ENCODE data around the gene NHLH1. TPM values are rescaled to one million over a fixed set of nuclear protein-coding genes. Genes with fewer than 3 reads are reported as not detected.

Gene NHLH1
- total and polyA plus RNA-seq, 4 donors: 0.08 TPM; not detected in 3

- no peak for TF ChIP-seq SP1 (IDR thresholded peaks at IDR 0.05)
- no peak for TF ChIP-seq EGR1 (IDR thresholded peaks at IDR 0.05; ENCODE audit: low read depth in 2 of 2)
- H3K36me3 ChIP-seq (ENCODE audit: control insufficient read depth in 4 of 4, insufficient read depth in 3 of 4, low read depth in 1 of 4, low read length in 3 of 4): no peaks in the 10 kb centered on the region
- peak; percentile 17 for DNase-seq (ENCODE audit: low spot score)
These were observed 54.3 kb downstream of the NHLH1 start for GRCh38 chr1:160420881-160421842.

GRCh38 chr1:160421881-160422280 lies 55.0 kb downstream of the NHLH1 start:
- Histone ChIP-seq H3K9ac (ENCODE audit: low read depth in 1 of 2, low read length in 2 of 2) (no peak overlapping the region), H3K4me1 (ENCODE audit: control insufficient read depth in 4 of 4, insufficient read depth in 4 of 4, low read length in 3 of 4) (no peaks in the 10 kb centered on the region), H3K27me3 (ENCODE audit: control insufficient read depth in 4 of 4, insufficient read depth in 4 of 4, low read length in 3 of 4) (peaks cover 0 to 2% (median 0%) of the 10 kb centered on the region in 4 donors), H3K27ac (ENCODE audit: low read depth in 1 of 2, low read length in 2 of 2) (no peak overlapping the region), H3K4me3 (ENCODE audit: low read depth in 1 of 3, low read length in 3 of 3) (no peak overlapping the region), H3K9me3 (ENCODE audit: control insufficient read depth in 4 of 4, low read length in 3 of 4) (no peaks in the 10 kb centered on the region), H3K36me3 (ENCODE audit: control insufficient read depth in 4 of 4, insufficient read depth in 3 of 4, low read depth in 1 of 4, low read length in 3 of 4) (no peaks in the 10 kb centered on the region)
- TF ChIP-seq NR2F2 (IDR thresholded peaks at IDR 0.05): no peak
- TF ChIP-seq ZBTB33 (IDR thresholded peaks at IDR 0.05): no peak
- TF ChIP-seq SP1 (IDR thresholded peaks at IDR 0.05): no peak
- no peak for TF ChIP-seq YY1 (IDR thresholded peaks at IDR 0.05)
- TF ChIP-seq JUND (IDR thresholded peaks at IDR 0.05): no peak
- TF ChIP-seq EGR1 (IDR thresholded peaks at IDR 0.05; ENCODE audit: low read depth in 2 of 2): no peak
- no peak for TF ChIP-seq REST (IDR thresholded peaks at IDR 0.05)
- TF ChIP-seq TAF1 (conservative IDR thresholded peaks at IDR 0.05): no peak
- TF ChIP-seq MAX (IDR thresholded peaks at IDR 0.05): no peak
- TF ChIP-seq HNF4G (IDR thresholded peaks at IDR 0.05): no peak
- no peak for TF ChIP-seq RAD21 (IDR thresholded peaks at IDR 0.05)
- no peak for TF ChIP-seq RXRA (IDR thresholded peaks at IDR 0.05)
- TF ChIP-seq GABPA (IDR thresholded peaks at IDR 0.05 in 1 of 2, conservative IDR thresholded peaks at IDR 0.05 in 1 of 2): no peak
- TF ChIP-seq, protein P1, sequence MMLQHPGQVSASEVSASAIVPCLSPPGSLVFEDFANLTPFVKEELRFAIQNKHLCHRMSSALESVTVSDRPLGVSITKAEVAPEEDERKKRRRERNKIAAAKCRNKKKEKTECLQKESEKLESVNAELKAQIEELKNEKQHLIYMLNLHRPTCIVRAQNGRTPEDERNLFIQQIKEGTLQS (IDR thresholded peaks at IDR 0.05): no peak
- 89% methylated on average over 5 of the region's 5 CpGs for WGBS
- DNase-seq (ENCODE audit: low spot score): no peak

More at GRCh38 chr1:160420881-160421842, 54.3 kb downstream of the NHLH1 start:
- H3K27ac ChIP-seq (ENCODE audit: low read depth in 1 of 2, low read length in 2 of 2): no peak overlapping the region
- no peak overlapping the region for H3K4me3 ChIP-seq (ENCODE audit: low read depth in 1 of 3, low read length in 3 of 3)
- no peaks in the 10 kb centered on the region for H3K9me3 ChIP-seq (ENCODE audit: control insufficient read depth in 4 of 4, low read length in 3 of 4)
- H3K9ac ChIP-seq (ENCODE audit: low read depth in 1 of 2, low read length in 2 of 2): no peak overlapping the region
- H3K4me1 ChIP-seq (ENCODE audit: control insufficient read depth in 4 of 4, insufficient read depth in 4 of 4, low read length in 3 of 4): no peaks in the 10 kb centered on the region
- peaks cover 0 to 2% (median 0%) of the 10 kb centered on the region in 4 donors for H3K27me3 ChIP-seq (ENCODE audit: control insufficient read depth in 4 of 4, insufficient read depth in 4 of 4, low read length in 3 of 4)
- 93% methylated on average over 7 of the region's 7 CpGs for WGBS

Small RNA genes within 50 kb of the gene (small RNA-seq; reads per million reads assigned to genes)
- gene RF00019 (not detected), gene RNU4-42P (0.07 reads per million)

Other genes starting within 250 kb of the NHLH1 start
- gene ATP1A4, start 215.5 kb upstream of the NHLH1 start, total RNA-seq: not detected
- not detected for gene ATP1A4, start 215.5 kb upstream of the NHLH1 start, polyA plus RNA-seq
- not detected for gene CASQ1, start 176.5 kb upstream of the NHLH1 start, total RNA-seq
- not detected for gene CASQ1, start 176.5 kb upstream of the NHLH1 start, polyA plus RNA-seq
- 10 to 100 TPM; 10.3 to 11.9 TPM for gene PEA15, start 161.7 kb upstream of the NHLH1 start, total RNA-seq
- 10 to 100 TPM in 1 of 2 donors, 1 to 10 TPM in 1; 8.1 to 44.5 TPM for gene PEA15, start 161.7 kb upstream of the NHLH1 start, polyA plus RNA-seq
- gene DCAF8, start 104.5 kb upstream of the NHLH1 start, total RNA-seq: 100 to 1,000 TPM in 1 of 2 donors, 10 to 100 TPM in 1; 80.3 to 199 TPM
- gene DCAF8, start 104.5 kb upstream of the NHLH1 start, polyA plus RNA-seq: 100 to 1,000 TPM in 1 of 2 donors, 10 to 100 TPM in 1; 84.5 to 120 TPM
- gene PEX19, start 81.9 kb upstream of the NHLH1 start, total RNA-seq: 10 to 100 TPM; 24.8 to 73.9 TPM
- gene PEX19, start 81.9 kb upstream of the NHLH1 start, polyA plus RNA-seq: 10 to 100 TPM; 33.3 to 54.1 TPM
- gene COPA, start 23.8 kb upstream of the NHLH1 start, total RNA-seq: 100 to 1,000 TPM in 1 of 2 donors, 10 to 100 TPM in 1; 92.7 to 145 TPM
- gene COPA, start 23.8 kb upstream of the NHLH1 start, polyA plus RNA-seq: 10 to 100 TPM; 46.8 to 59.1 TPM
- 10 to 100 TPM; 36.1 to 44.6 TPM for gene NCSTN, start 23.7 kb upstream of the NHLH1 start, total RNA-seq
- gene NCSTN, start 23.7 kb upstream of the NHLH1 start, polyA plus RNA-seq: 10 to 100 TPM; 32.2 to 39.0 TPM
- gene VANGL2, start 33.5 kb downstream of the NHLH1 start, total RNA-seq: 1 to 10 TPM in 1 of 2 donors, under 1 TPM in 1; 0.17 to 1.4 TPM
- gene VANGL2, start 33.5 kb downstream of the NHLH1 start, polyA plus RNA-seq: under 1 TPM; 0.07 to 0.08 TPM
- 1 to 10 TPM; 1.0 to 1.2 TPM for gene SLAMF6, start 156.2 kb downstream of the NHLH1 start, total RNA-seq
- gene SLAMF6, start 156.2 kb downstream of the NHLH1 start, polyA plus RNA-seq: under 1 TPM; 0.76 to 0.84 TPM
- 1 to 10 TPM; 5.8 to 8.8 TPM for gene CD84, start 212.4 kb downstream of the NHLH1 start, total RNA-seq
- 1 to 10 TPM; 2.1 to 3.0 TPM for gene CD84, start 212.4 kb downstream of the NHLH1 start, polyA plus RNA-seq

All from liver (tissue), 10 donors.